ENCODE measurements around the gene HTRA1. TPM values are rescaled to one million over a fixed set of nuclear protein-coding genes. Genes with fewer than 3 reads are reported as not detected.

Gene HTRA1
- total RNA-seq, 3 donors from 2014 or later, result 116 to 347 (median 152) TPM

DNA sequence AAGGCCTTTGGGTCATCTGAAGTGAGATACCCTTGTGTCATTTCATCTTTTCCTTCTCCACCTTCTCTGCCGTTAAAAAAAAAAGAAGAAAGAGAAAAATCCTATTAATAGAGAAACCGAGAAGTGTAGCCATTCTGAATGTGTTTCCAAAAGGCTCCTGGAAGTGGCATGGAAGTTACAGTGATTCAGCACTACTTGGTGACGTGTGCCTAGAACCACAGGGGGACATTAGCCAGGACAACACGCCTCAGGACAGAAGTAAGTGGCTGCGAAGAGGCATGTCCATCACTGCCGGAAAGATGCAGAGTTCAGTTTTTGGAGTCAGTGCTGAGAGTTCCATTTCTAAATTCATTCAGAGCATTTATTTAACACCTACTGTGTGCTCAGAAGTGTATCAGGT is 6.3 kb downstream of the HTRA1 start:
- H3K9me3 ChIP-seq, result no peaks in the 10 kb centered on the region
- intact Hi-C loops (cut with DNase I; ENCODE audit: low total_unique reads), result no loop called here

DNA sequence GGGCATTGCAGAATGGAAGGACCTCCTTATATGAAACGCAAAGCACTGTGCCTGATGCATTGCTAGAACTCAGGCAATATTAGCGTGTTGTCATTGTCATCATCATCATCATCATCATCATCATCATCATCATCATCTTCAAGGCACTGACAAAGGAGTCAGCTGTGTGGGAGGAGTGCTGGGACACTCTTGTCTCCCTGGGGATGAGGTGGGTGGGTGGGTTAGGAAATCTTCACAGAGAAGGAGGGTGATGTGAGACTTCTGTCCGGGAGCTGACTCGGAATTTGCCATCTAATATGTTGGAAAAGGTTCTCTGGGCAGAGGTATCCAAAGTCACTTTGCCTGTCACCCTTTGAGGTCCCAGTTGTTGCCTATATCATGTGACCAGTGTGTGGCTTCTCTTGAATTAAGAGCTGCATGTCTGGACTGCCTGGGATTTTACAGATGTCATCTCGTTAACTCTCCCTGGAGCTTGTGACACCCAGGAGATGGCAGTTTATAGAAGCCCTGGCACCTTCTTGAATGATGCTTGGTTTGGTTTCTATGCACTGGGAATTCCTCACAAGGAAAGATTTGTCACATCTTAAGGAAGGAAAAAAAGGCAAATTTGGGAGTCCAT is 7.1 kb downstream of the HTRA1 start:
- H3K36me3 ChIP-seq, result no peaks in the 10 kb centered on the region

More for the DNA sequence above, 6.3 kb downstream of the HTRA1 start:
- Histone ChIP-seq H3K36me3 (no peaks in the 10 kb centered on the region), H3K27me3 (no peaks in the 10 kb centered on the region), H3K4me3 (no peak overlapping the region), H3K4me1 (peaks cover 0 to 4% of the 10 kb centered on the region in 2 donors), H3K27ac (peak overlapping the region; percentile 83 to 89)
- DNase-seq (ENCODE audit: low spot score in 2 of 2), result no peak
- TF ChIP-seq CTCF (IDR thresholded peaks at IDR 0.05), result no peak
- no peak for TF ChIP-seq POLR2A (IDR thresholded peaks at IDR 0.05)
- TF ChIP-seq POLR2AphosphoS5 (IDR thresholded peaks at IDR 0.05), result no peak

DNA sequence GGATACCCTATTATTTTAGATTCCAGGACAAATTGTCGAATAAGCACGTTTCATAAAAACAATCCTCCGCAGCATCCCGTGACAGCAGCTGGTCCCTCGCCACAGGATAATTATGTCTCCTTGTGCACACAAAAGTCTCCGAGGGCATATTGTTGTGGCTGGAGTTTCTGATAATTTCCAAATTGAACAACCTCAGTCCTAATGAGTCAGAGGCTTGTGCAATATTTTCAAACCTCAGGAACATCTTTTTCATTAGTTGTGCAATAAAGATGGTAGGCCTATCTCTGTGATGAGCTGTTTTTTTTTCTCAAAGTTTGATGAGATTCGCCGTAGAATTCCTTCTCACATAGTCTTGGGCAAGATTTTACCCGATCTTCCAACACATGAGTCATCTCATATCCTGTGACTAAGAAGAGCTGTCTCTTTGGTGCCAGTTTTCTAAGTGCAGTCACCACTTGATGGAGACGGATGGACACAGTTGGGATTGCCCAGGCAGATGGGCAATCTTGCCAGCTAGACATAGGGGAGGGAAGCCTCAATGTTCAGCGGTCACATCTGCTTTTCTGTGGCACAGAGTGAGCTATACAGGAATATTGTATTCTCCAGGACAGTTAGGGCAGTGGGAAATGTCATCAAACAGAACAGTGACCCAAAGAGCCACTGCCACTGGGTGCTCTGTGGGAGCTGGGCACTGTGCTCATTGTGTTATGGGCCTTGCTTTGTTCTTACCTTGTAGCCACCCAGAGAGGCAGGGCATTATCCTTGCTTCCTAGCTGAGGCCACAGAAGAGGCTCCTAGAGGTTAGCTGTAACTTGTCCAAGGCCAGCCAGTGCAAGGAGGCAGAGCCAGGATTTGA is 7.8 kb downstream of the HTRA1 start:
- Histone ChIP-seq H3K9me3 (no peaks in the 10 kb centered on the region), H3K4me3 (no peak overlapping the region), H3K27ac (peak overlapping the region; percentile 90 to 94), H3K36me3 (no peaks in the 10 kb centered on the region), H3K27me3 (no peaks in the 10 kb centered on the region), H3K4me1 (no peaks in the 10 kb centered on the region)
- no peak for TF ChIP-seq POLR2A (IDR thresholded peaks at IDR 0.05)
- TF ChIP-seq POLR2AphosphoS5 (IDR thresholded peaks at IDR 0.05), result peak; percentile 56 to 79 (median 78)
- intact Hi-C loops (cut with DNase I; ENCODE audit: low total_unique reads), result no loop called here
- DNase-seq (ENCODE audit: low spot score in 2 of 2), result peak in 1 of 2 donors; percentile 70

More for the DNA sequence above, 7.1 kb downstream of the HTRA1 start:
- peak overlapping the region; percentile 83 to 89 for H3K27ac ChIP-seq
- peaks cover 0 to 4% of the 10 kb centered on the region in 2 donors for H3K4me1 ChIP-seq
- no peak for DNase-seq (ENCODE audit: low spot score in 2 of 2)
- no peaks in the 10 kb centered on the region for H3K27me3 ChIP-seq
- H3K9me3 ChIP-seq, result no peaks in the 10 kb centered on the region
- intact Hi-C loops (cut with DNase I; ENCODE audit: low total_unique reads), result no loop called here
- H3K4me3 ChIP-seq, result peak overlapping the region in 1 of 3 donors; percentile 22
- TF ChIP-seq POLR2AphosphoS5 (IDR thresholded peaks at IDR 0.05), result no peak
- no peak for TF ChIP-seq CTCF (IDR thresholded peaks at IDR 0.05)
- no peak for TF ChIP-seq POLR2A (IDR thresholded peaks at IDR 0.05)

DNA sequence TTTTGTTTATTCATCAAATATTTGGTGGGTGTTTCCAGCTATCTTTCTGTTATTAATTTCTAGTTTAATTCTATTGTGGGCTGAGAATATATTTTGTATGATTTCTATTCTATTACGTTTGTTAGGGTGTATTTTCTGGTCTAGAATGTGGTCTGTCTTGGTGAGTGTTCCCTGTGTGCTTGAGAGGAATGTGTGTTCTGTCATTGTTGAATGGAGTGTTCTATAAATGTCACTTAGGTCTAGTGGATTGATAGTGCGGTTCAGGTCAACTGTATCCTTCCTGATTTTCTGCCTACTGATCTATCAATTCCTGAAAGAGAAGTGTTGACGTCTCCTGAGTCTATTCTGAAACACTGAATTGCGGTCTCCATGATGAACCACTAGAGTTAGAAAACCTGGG is 8.5 kb downstream of the HTRA1 start:
- Histone ChIP-seq H3K27ac (peak overlapping the region; percentile 90 to 94), H3K27me3 (no peaks in the 10 kb centered on the region), H3K36me3 (no peaks in the 10 kb centered on the region), H3K4me3 (no peak overlapping the region), H3K4me1 (no peaks in the 10 kb centered on the region), H3K9me3 (no peaks in the 10 kb centered on the region)
- no peak for TF ChIP-seq POLR2AphosphoS5 (IDR thresholded peaks at IDR 0.05)
- no peak for TF ChIP-seq POLR2A (IDR thresholded peaks at IDR 0.05)
- TF ChIP-seq CTCF (IDR thresholded peaks at IDR 0.05), result no peak
- intact Hi-C loops (cut with DNase I; ENCODE audit: low total_unique reads), result no loop called here
- DNase-seq (ENCODE audit: low spot score in 2 of 2), result no peak

DNA sequence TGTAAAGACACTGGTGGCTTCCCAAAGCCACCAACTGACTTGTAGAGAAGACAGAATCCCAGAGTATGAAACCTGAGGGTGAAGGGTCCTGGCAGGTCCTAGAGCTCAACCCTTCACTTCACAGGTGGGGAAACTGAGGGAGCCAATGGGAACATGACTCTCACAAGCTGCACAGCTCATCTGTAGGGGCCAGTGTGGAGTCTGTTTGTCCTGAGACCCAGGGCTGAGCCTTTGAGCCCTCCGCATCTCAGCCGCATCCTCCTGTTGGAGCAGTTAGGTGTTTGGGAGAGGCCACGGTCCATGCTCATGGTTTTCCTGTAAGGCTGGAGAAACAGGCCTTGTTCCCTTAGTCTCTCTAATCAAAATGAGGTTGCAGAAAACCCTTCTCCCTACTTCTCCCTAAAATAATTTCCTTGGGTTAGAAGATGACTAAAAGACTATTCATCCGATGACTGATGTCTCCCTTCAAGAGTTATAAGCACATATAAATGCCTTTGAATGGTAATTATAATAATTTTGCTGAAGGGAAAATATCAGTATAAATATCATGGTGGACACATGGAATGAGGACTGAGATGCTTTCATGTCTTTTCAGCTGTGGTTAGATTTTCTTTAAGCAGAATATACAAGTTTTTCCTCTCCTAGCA is 10.3 kb downstream of the HTRA1 start:
- TF ChIP-seq POLR2A (IDR thresholded peaks at IDR 0.05), result no peak
- TF ChIP-seq CTCF (IDR thresholded peaks at IDR 0.05), result no peak
- no peak for TF ChIP-seq POLR2AphosphoS5 (IDR thresholded peaks at IDR 0.05)
- Histone ChIP-seq H3K27ac (peak overlapping the region in 1 of 2 donors; percentile 3), H3K4me3 (no peak overlapping the region), H3K9me3 (no peaks in the 10 kb centered on the region), H3K36me3 (no peaks in the 10 kb centered on the region), H3K27me3 (no peaks in the 10 kb centered on the region), H3K4me1 (no peaks in the 10 kb centered on the region)
- intact Hi-C loops (cut with DNase I; ENCODE audit: low total_unique reads), result no loop called here
- DNase-seq (ENCODE audit: low spot score in 2 of 2), result no peak

Measured in breast epithelium (tissue), 4 donors.